Measurements from ENCODE around the gene CCDC149.

- TF ChIP-seq CTCF (conservative IDR thresholded peaks at IDR 0.05; ENCODE audit: low read depth, low read length) (no peak), POLR2A (IDR thresholded peaks at IDR 0.05; ENCODE audit: low read depth, low read length) (no peak), USF2 (IDR thresholded peaks at IDR 0.05; ENCODE audit: low read depth, low read length) (no peak), FOS (IDR thresholded peaks at IDR 0.05; ENCODE audit: low read depth, low read length) (no peak), MAFK (IDR thresholded peaks at IDR 0.05; ENCODE audit: low read depth, low read length) (no peak), RAD21 (IDR thresholded peaks at IDR 0.05; ENCODE audit: low read length) (no peak)
Observed at GRCh38 chr4:24845132-24845531, 67.7 kb downstream of the CCDC149 start.

Measured in IMR-90 (cell line).